ENCODE results near the gene LCN12.

- TF ChIP-seq EP300 (IDR thresholded peaks at IDR 0.05; ENCODE audit: borderline replicate concordance) (no peak), EGR1 (IDR thresholded peaks at IDR 0.05) (no peak), RAD21 (IDR thresholded peaks at IDR 0.05; ENCODE audit: low read depth) (no peak), CREB1 (IDR thresholded peaks at IDR 0.05; ENCODE audit: low read depth) (no peak), NFIC (IDR thresholded peaks at IDR 0.05) (no peak), TEAD4 (IDR thresholded peaks at IDR 0.05) (no peak), YY1 (IDR thresholded peaks at IDR 0.05; ENCODE audit: low read depth) (no peak), ZBTB7A (IDR thresholded peaks at IDR 0.05; ENCODE audit: low read depth) (no peak), TAF1 (IDR thresholded peaks at IDR 0.05; ENCODE audit: low read depth) (no peak)
- TF ChIP-seq, protein P1, sequence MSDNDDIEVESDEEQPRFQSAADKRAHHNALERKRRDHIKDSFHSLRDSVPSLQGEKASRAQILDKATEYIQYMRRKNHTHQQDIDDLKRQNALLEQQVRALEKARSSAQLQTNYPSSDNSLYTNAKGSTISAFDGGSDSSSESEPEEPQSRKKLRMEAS (IDR thresholded peaks at IDR 0.05): no peak
Measured at GRCh38 chr9:136926749-136927148, 25.3 kb upstream of the LCN12 start.

Measured in Ishikawa (cell line).